SH-SY5Y (cell line): Measurements from ENCODE around the gene NDUFC2.

Experiments used
- GATA2 ChIP-seq: IDR thresholded peaks from 2 replicates; pipeline ENCODE4 v1.6.1; 2011; ENCODE audit warnings: mild to moderate bottlenecking, low read depth, low read length
- GATA3 ChIP-seq: IDR thresholded peaks from 2 replicates; pipeline ENCODE4 v1.6.1; 2011; ENCODE audit warnings: low read depth, mild to moderate bottlenecking, low read length, moderate library complexity

- TF ChIP-seq GATA3 (no peak), GATA2 (no peak)
These were observed 45.0 kb downstream of the NDUFC2 start for GRCh38 chr11:78034623-78035022.
